ENCODE measurements around the gene HEMK1. TPM values are rescaled to one million over a fixed set of nuclear protein-coding genes. Genes with fewer than 3 reads are reported as not detected.

HEMK1 gene
- polyA plus RNA-seq, 3 donors = 12.2 to 20.8 (median 12.6) TPM

DNA sequence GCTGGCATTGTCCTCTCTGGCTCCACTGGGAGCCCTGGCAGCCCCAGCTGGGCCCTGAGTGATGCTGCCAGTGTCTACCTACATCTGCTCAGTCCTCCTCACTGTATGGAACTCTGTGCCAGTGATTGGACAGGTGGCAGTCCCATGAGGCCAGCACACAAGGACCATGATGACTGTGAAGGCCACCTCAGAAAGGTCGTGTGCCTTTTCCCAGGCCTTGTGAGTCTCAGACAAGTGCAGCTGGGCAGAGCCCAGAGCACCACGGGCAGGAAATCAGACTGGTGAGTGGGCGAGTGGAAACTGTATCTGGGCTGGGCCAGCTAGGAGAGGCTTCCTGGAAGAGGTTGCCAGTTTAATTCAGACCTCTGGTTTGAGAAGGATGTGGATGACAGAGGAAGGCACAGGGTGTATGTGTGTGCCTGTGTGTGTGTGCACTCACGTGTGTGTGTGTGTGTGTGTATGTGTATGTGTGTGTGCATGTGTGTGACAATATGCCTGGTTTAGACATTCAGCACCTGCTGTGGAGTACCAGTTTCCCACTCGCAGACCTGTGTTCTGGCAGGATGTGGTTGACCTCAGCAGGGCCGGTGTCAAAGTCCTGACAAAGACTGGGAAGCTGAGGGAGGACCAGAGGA, 54.6 kb downstream of the HEMK1 start:
- 30 to 33% (median 30%) methylated on average over 6 of the region's 6 CpGs for WGBS, 3 donors
- H3K27ac ChIP-seq (ENCODE audit: low read depth, low read length) = no peak overlapping the region

GRCh38 chr3:50624634-50625033, 55.3 kb downstream of the HEMK1 start:
- WGBS, 3 donors = 95% methylated on average over 2 of the region's 2 CpGs
- H3K27ac ChIP-seq (ENCODE audit: low read depth, low read length) = no peak overlapping the region

DNA sequence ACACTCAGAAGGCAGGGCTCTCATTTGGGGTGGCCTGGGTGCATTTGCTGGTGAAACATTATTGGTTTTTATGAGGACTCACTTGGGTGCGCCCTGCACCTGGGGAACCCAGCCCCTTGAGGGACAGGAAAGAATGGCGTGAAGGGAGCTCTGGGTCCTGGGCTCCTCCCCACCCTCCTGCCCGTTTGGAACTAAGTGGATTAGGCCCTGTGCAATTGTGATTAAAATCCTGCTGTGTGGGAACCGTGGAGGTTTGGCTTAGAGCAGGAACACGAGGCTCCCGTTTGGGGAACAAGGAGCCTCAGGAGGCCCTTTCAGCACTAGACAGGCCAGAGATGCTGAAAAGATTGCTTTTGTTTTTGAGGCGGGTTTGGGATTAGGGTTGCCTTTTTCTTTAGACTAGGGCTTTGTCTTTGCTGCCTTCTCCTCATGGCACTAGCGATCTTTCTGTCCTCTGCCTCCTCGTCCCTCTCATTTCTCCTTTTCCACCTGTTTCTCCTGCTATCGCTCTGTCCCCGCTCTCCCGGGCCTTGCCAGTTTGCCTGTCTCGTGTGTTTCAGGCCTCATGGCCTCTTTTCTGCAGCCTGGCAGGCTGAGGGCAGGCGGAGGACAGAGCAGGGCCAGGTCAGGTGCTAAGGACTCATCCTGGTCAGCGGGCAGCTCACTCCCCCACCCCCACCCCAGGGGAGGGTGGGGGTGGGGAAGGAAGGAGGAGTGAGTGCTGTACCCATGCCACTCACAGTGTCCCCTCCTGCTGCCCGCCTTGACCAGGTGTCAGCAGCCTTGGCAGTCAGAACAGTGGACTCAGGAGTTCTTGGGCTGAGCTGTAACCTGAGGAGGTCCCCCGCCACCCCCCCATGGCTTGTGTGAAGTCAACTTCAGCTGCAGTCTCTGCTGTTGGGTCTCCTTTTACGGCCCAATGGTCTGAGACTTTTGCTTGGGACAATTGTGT, 56.2 kb downstream of the HEMK1 start:
- 73 to 80% (median 79%) methylated on average over 18 of the region's 18 CpGs for WGBS, 3 donors
- H3K27ac ChIP-seq (ENCODE audit: low read depth, low read length) = no peak overlapping the region

DNA sequence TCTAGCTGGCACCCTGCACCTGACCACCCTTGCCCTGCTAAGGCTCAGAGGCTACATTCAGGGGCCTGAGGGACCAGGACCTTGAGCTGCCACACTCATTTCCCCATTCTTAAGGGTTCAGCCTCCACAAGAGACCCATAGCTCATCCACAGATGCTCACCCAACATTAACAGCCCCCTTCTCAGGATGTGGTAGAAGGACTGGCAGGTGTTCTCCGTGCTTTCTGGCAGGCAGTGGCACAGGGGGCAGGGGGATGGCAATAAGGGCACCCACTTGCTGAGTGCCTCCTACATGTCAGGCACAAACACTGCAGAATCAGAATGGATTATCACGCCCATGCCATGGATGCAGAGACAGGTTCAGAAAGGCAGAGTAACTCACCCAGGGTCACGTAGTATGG, 57.1 kb downstream of the HEMK1 start:
- WGBS, 3 donors = 82 to 92% (median 82%) methylated on average over 3 of the region's 3 CpGs
- no peak overlapping the region for H3K27ac ChIP-seq (ENCODE audit: low read depth, low read length)

- no peak overlapping the region for H3K27ac ChIP-seq (ENCODE audit: low read depth, low read length)
- WGBS, 3 donors = 58 to 67% (median 60%) methylated on average over 6 of the region's 6 CpGs
These were observed 58.2 kb downstream of the HEMK1 start for GRCh38 chr3:50627407-50628051.

- WGBS, 3 donors = 95 to 98% (median 96%) methylated on average over 3 of the region's 3 CpGs
- H3K27ac ChIP-seq (ENCODE audit: low read depth, low read length) = no peak overlapping the region
These were observed 59.3 kb downstream of the HEMK1 start for GRCh38 chr3:50628601-50629000.

DNA sequence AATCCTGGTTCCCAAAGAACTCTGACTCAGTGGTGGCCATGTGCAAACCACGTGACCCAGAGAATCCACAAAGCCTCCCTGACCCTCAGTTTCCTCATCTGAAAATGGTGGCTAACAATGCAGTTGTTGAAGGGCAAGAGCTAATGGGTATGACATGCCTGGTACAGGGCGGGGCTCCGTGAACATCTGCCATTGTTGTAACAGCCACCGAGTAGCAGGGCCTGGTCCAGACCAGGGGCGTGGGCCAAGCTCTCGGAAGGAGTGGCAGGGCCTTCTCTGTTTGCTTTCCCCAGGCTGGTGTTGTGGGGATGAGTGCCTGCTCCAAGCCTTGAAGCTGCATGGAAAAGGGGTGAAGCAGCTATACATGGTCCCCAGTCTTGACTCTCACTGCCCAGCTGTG, 61.1 kb downstream of the HEMK1 start:
- WGBS, 3 donors = 86 to 96% (median 88%) methylated on average over 6 of the region's 6 CpGs
- H3K27ac ChIP-seq (ENCODE audit: low read depth, low read length) = no peak overlapping the region

DNA sequence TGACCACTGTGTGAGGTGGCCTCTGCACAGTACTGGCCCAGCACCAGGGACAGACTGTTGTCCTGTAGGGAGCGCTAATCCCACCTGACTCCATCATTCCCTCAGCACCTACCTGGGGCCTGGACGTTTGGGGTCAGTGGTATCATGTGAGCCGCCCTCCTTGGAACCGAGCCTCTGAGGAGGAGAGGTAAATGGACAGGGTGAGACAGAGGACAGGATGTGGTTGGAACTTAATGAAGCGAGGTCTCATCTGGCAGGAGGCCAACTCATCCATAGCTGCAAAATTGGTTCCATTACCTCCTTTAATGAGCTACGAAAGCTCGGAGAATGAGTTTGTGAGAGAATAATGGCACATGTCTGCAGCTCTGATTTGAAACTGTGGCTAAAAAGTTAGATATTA, 61.6 kb downstream of the HEMK1 start:
- whole genome bisulfite sequencing, 3 donors = 60 to 87% (median 67%) methylated on average over 7 of the region's 7 CpGs
- no peak overlapping the region for H3K27ac ChIP-seq (ENCODE audit: low read depth, low read length)

DNA sequence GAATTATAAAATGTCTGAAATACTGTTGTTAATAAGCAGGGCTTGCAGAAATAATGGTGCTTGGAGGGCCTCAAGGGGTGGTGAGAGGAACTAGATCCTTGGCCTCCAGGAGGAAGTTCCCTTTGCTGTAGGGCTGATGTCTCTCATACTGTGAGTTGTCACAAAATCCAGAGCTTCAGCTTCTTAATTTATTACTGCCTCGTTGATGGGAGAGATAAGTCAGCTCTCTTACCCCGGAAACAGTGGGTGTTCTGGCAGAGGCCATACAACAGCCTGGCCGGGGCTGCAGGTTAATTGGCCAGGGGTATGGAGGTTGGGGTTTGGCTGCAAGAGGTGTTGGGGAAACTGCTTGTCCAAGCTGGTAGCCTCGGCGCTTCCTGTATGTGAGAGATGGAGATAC, 63.1 kb downstream of the HEMK1 start:
- WGBS, 3 donors = 37 to 61% (median 42%) methylated on average over 5 of the region's 5 CpGs
- H3K27ac ChIP-seq (ENCODE audit: low read depth, low read length) = no peak overlapping the region

DNA sequence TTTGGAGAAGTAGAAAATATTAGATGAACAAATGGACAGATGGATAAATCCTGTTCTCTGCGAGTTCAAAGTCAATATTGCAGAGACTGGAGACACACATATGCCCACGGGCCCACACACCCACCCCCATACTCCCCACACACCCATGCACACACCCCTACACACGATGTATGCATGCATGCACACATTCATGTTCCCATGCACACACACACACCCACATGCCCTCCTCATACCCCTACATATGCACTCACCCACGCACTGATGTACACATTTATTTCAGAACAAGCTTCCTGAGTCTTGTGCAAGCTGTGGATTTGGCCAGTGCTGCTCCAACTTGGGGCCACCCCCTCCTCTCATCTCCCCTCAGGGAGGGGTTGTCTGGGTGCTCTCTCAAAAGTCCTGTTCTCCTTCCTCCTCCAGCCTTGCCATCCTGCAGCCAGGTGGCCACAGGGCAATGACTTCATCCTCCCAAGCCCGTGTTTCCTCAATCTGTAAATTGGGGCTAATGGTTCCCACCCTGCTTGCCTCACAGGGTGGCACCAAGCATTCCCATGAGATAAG, 64.0 kb downstream of the HEMK1 start:
- H3K27ac ChIP-seq (ENCODE audit: low read depth, low read length) = no peak overlapping the region
- WGBS, 3 donors = 53 to 73% (median 64%) methylated on average over 5 of the region's 5 CpGs

GRCh38 chr3:50635066-50635465, 65.7 kb downstream of the HEMK1 start:
- H3K27ac ChIP-seq (ENCODE audit: low read depth, low read length) = no peak overlapping the region

GRCh38 chr3:50637011-50637410, 67.7 kb downstream of the HEMK1 start:
- WGBS, 3 donors = 86 to 94% (median 86%) methylated on average over 4 of the region's 4 CpGs
- H3K27ac ChIP-seq (ENCODE audit: low read depth, low read length) = no peak overlapping the region

DNA sequence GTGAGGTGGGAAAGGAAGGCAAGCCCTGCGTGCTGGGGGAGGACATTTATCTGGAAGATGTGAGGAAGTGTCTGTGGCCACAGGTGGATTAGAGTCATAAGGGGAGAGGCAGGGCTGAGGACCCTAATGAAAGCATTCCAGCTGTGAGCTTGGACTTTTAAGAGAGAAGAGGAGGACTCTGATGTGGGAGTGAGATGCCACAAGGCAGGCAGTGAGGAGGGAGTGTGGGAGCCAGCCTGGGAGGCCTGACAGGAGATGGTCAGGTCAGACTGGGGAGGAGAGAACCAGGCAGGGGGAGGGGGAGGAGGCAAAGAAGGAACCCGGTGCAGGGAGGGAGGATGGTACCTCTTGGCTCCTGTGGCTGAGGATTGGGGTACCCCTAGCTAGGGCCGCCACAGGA, 68.6 kb downstream of the HEMK1 start:
- 57 to 68% (median 59%) methylated on average over 3 of the region's 3 CpGs for WGBS, 3 donors
- H3K27ac ChIP-seq (ENCODE audit: low read depth, low read length) = no peak overlapping the region

DNA sequence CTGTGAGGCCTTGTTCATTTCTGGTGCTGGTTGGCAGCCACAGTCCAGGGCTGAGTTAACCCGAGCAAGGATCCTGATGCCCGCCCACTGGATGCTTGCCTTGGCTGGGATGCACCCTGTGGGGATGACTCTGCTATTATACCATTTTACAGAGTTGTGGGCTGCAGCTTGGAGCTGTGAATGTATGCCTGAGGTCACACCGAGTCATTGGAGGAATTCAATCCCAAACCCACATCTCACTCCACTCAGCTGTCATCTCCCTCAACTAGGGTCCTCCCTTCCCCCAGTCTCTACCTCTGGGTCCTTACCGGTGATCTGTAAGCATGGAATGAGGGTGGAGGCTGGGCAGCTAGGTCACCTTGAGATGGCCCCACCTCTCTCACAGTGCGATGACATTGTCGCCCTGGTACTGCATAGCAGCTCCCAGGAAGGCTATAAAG, 69.8 kb downstream of the HEMK1 start:
- WGBS, 3 donors = 86 to 92% (median 91%) methylated on average over 6 of the region's 6 CpGs
- no peak overlapping the region for H3K27ac ChIP-seq (ENCODE audit: low read depth, low read length)

GRCh38 chr3:50642382-50642781, 73.1 kb downstream of the HEMK1 start:
- no peak overlapping the region for H3K27ac ChIP-seq (ENCODE audit: low read depth, low read length)
- WGBS, 3 donors = 93 to 100% (median 95%) methylated on average over 1 of the region's 1 CpG

DNA sequence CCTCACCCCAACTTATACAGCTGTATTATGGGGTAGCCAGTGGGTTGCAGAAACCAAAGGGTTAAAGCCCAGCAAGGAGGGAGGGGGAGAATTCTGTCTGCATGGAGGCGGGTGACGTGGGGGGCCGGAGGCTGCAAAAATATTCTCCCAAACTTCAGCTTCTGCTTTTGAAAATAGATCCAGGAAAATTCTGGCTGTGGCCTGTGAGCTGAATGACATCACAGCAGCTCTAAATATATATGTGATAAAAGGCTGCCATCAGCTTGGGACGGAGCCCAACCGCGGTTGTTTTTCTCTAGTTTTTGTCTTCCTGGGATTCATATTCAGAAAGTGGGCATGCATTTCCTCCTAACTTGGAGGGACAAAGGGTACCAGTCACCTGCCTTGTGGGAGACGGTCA, 75.2 kb downstream of the HEMK1 start:
- no peak overlapping the region for H3K27ac ChIP-seq (ENCODE audit: low read depth, low read length)
- 60 to 81% (median 67%) methylated on average over 7 of the region's 7 CpGs for WGBS, 3 donors

GRCh38 chr3:50645378-50645777, 76.1 kb downstream of the HEMK1 start:
- 83 to 93% (median 83%) methylated on average over 2 of the region's 2 CpGs for WGBS, 3 donors
- no peak overlapping the region for H3K27ac ChIP-seq (ENCODE audit: low read depth, low read length)
